Neural progenitor cell (in vitro differentiated cells): ENCODE data around the gene GSDMA.

Experiments
- EZH2 ChIP-seq: fragments of 200-600 bp; sonication (generic); IDR thresholded peaks from 2 replicates; pipeline ENCODE4 v1.6.1; 2017; ENCODE audit warnings: antibody characterized with exemption, mild to moderate bottlenecking, moderate library complexity
- EZH2phosphoT487 ChIP-seq: fragments of 200-600 bp; sonication (generic); IDR thresholded peaks from 2 replicates; pipeline ENCODE4 v1.6.1; 2017; ENCODE audit warnings: antibody characterized with exemption
- TF ChIP-seq, protein P1 (sequence below): fragments of 200-600 bp; sonication (generic); IDR thresholded peaks from 2 replicates; pipeline ENCODE4 v1.5.1; 2017; ENCODE audit warnings: antibody characterized with exemption, mild to moderate bottlenecking

DNA sequence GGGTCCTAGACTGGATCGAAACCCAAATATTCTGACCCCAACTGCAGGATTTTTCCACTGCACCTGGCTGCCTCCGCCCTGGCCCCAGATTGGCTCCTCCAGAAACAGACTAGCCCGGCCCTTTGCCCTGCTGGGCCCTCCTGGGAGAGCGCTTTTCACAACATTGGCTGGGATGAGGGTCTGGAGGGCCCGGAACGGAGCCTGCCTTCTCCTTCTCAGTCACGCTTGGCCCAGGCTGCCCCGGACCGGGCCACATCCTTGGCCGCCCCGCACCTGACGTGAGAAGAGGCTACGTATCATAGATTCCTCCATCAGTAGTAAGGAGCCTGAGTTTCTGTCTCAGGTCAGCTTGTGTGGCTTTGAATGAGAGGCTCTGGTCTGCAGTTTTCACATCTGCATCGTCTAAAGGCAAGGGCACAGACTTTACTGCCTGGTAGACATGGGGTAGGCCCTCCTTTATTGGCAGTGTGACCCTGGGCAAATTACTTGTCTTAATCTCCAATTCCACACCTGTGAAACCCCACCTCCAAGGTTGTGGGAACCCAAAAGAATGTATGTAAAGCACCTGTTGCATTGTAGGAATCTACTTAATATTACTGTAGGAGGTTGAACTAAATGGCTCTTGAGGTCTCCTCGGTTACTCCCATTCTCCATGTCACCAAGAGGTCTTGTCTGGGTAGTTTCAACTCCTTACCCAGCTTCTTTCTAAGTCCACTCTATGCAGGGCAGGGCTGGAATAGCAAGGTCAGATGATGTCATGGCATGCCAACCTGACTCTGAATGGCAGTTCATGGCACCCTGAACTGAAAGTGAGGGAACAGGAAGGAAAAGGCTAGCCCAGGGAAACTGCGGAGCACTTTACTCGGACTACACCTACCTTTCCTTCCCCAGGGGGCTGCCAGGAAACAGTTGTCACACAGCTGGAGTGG, 34.6 kb upstream of the GSDMA start:
- TF ChIP-seq EZH2: no peak
- TF ChIP-seq, protein P1, sequence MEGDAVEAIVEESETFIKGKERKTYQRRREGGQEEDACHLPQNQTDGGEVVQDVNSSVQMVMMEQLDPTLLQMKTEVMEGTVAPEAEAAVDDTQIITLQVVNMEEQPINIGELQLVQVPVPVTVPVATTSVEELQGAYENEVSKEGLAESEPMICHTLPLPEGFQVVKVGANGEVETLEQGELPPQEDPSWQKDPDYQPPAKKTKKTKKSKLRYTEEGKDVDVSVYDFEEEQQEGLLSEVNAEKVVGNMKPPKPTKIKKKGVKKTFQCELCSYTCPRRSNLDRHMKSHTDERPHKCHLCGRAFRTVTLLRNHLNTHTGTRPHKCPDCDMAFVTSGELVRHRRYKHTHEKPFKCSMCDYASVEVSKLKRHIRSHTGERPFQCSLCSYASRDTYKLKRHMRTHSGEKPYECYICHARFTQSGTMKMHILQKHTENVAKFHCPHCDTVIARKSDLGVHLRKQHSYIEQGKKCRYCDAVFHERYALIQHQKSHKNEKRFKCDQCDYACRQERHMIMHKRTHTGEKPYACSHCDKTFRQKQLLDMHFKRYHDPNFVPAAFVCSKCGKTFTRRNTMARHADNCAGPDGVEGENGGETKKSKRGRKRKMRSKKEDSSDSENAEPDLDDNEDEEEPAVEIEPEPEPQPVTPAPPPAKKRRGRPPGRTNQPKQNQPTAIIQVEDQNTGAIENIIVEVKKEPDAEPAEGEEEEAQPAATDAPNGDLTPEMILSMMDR: no peak
- TF ChIP-seq EZH2phosphoT487: no peak
